CD4-positive, alpha-beta T cell (primary cell): ENCODE data around the gene CCDC27. TPM values are rescaled to one million over a fixed set of nuclear protein-coding genes. Genes with fewer than 3 reads are reported as not detected.
A peak's percentile ranks its signal among the peaks of the same experiment; 100 is the strongest.

Experiments used
- ATAC-seq: fragments of 200-7000 bp; cut with Tn5 transposase; one replicate; pipeline ENCODE4 v1.10.0; 2022; ENCODE audit warnings: mild to moderate bottlenecking; ENCODE audit not compliant: poor library complexity
- CTCF ChIA-PET: fragments of 350-600 bp; sonication (Branson Sonifier 250); formaldehyde crosslinking; loops from one replicate; lab custom pipeline; 2021; ENCODE audit warnings: antibody characterized with exemption, inconsistent platforms; lab: Charles Lee
- POLR2A ChIA-PET: fragments of 350-600 bp; sonication (Branson Sonifier 250); formaldehyde crosslinking; loops from one replicate; lab custom pipeline; 2021; ENCODE audit warnings: antibody characterized with exemption, inconsistent platforms; lab: Charles Lee
- DNase-seq, 14 experiments: peaks; one replicate each; pipeline ENCODE4 v3.0.0-alpha.2; 2013 to 2020; ENCODE audit warnings: mixed read lengths in 2 of 14
- H3K27ac ChIP-seq, 2 donors: one replicate each; pipeline versions ENCODE4 v1.5.1 to v1.7.0; 2013; ENCODE audit warnings: low read length in 2 of 2, low read depth in 1 of 2, mild to moderate bottlenecking in 1 of 2
- H3K27me3 ChIP-seq, 2 experiments: 1 replicate in 1 of 2; 2 replicates in 1 of 2; pipeline versions ENCODE4 v1.6.1 to v1.7.0; 2013; ENCODE audit warnings: low read length in 2 of 2, control low read depth in 1 of 2, mild to moderate bottlenecking in 1 of 2, moderate library complexity in 1 of 2; ENCODE audit not compliant: insufficient read depth in 2 of 2, control insufficient read depth in 1 of 2
- H3K36me3 ChIP-seq: one replicate; pipeline ENCODE4 v1.6.1; 2013; ENCODE audit warnings: low read length, control low read depth; ENCODE audit not compliant: insufficient read depth
- H3K4me1 ChIP-seq: one replicate; pipeline ENCODE4 v1.6.1; 2013; ENCODE audit warnings: low read length, control low read depth; ENCODE audit not compliant: insufficient read depth
- H3K4me3 ChIP-seq: one replicate; pipeline ENCODE4 v1.5.1; 2013; ENCODE audit warnings: mild to moderate bottlenecking, low read length, moderate library complexity
- H3K9me3 ChIP-seq, 2 experiments: 1 replicate in 1 of 2; 2 replicates in 1 of 2; pipeline versions ENCODE4 v1.6.1 to v1.7.0; 2013; ENCODE audit warnings: low read length in 2 of 2, mild to moderate bottlenecking in 2 of 2, control low read depth in 1 of 2, moderate library complexity in 1 of 2; ENCODE audit not compliant: control insufficient read depth in 1 of 2, insufficient read depth in 1 of 2
- H3K27ac Mint-ChIP-seq: one replicate; pipeline ENCODE4 v1.8.0; 2020; ENCODE audit warnings: mixed read lengths
- H3K27me3 Mint-ChIP-seq: one replicate; pipeline ENCODE4 v1.8.0; 2021; ENCODE audit warnings: mixed read lengths
- H3K36me3 Mint-ChIP-seq: one replicate; pipeline ENCODE4 v1.8.0; 2021; ENCODE audit warnings: low read depth, mixed read lengths
- H3K4me1 Mint-ChIP-seq: one replicate; pipeline ENCODE4 v1.8.0; 2021; ENCODE audit warnings: low read depth, mixed read lengths
- H3K4me3 Mint-ChIP-seq: one replicate; pipeline ENCODE4 v1.8.0; 2020; ENCODE audit warnings: mild to moderate bottlenecking, mixed read lengths
- H3K9me3 Mint-ChIP-seq: one replicate; pipeline ENCODE4 v1.8.0; 2020; ENCODE audit warnings: mixed read lengths
- intact Hi-C, 2 experiments: fragments of 100-400 bp; cut with DNase I in 1 of 2; cut with micrococcal nuclease in 1 of 2; formaldehyde crosslinking; loops; one replicate each; pipeline versions ENCODE4 v1.15.1 to v1.9.0; 2023 to 2025; cut with DNase I, micrococcal nuclease
- total RNA-seq, 174 experiments: library from RNA in 2 of 174; stranded (reverse) in 2 of 174; gene quantifications; one replicate each; pipeline ENCODE4 v1.2.3 and lab custom pipeline; 2021 to 2026
- TF ChIP-seq, protein P1 (sequence below): fragments of 200-600 bp; IDR thresholded peaks from one replicate; pipeline ENCODE4 v1.8.0; 2022; ENCODE audit warnings: antibody characterized with exemption, mild to moderate bottlenecking

CCDC27 gene
- total RNA-seq, 2 experiments from 2014 or later, result not detected

DNA sequence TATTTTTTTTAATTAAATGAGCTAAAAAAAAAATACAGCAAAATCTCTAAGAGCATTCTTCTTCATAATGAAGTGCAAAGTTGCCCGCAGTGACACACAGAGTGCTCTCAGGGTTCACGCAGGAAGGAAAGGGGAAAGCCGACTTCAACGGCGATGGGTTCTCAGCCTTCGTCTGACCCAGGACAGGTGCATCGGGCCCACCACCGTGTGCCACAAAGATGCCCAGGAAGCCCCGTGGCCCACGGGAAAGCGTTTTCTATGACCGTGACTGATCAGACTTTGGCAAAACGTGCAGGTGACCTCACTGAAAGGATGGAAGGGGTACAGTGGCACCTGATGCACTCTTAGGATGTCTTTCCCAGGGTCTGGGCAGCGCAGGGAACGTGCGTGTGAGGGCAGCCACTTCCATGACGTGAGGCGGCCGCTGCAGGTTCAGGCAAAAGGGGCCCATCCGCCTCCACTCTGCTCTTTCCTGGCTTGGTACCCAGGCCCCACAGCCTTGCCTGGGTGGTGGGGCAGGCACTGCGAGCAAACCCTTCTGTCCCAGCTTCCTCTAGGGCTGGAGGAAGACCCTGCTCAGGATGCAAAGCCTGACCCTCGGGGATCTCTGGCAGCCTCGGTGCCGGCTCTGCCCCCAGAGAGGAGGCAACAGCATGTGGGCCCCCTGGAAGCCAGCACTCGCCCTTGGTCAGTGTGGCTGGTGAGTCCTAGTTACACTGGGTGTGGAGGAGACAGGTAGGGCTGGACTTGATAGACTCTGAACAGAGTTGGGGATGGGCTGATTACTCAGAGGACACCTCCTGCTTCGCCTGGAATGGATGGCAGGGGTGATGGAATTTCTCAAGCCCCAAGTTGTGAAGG is 35.7 kb downstream of the CCDC27 start:
- Mint-ChIP-seq H3K9me3 (no peaks in the 10 kb centered on the region), H3K36me3 (peaks cover 65% of the 10 kb centered on the region), H3K27ac (peak overlapping the region; percentile 30), H3K4me3 (no peak overlapping the region), H3K4me1 (peaks cover 16% of the 10 kb centered on the region), H3K27me3 (no peaks in the 10 kb centered on the region)
- DNase-seq (no peak), ATAC-seq (peak; percentile 35)
- no peak overlapping the region for H3K4me3 ChIP-seq
- ChIA-PET CTCF (interaction anchor here (1.6 kb wide), 1 partner anchor 12 kb away, joined by 9 read pairs; no protein-coding TSS in a partner anchor), POLR2A (no interaction called here)
- peaks cover 38% of the 10 kb centered on the region for H3K4me1 ChIP-seq
- TF ChIP-seq, protein P1, sequence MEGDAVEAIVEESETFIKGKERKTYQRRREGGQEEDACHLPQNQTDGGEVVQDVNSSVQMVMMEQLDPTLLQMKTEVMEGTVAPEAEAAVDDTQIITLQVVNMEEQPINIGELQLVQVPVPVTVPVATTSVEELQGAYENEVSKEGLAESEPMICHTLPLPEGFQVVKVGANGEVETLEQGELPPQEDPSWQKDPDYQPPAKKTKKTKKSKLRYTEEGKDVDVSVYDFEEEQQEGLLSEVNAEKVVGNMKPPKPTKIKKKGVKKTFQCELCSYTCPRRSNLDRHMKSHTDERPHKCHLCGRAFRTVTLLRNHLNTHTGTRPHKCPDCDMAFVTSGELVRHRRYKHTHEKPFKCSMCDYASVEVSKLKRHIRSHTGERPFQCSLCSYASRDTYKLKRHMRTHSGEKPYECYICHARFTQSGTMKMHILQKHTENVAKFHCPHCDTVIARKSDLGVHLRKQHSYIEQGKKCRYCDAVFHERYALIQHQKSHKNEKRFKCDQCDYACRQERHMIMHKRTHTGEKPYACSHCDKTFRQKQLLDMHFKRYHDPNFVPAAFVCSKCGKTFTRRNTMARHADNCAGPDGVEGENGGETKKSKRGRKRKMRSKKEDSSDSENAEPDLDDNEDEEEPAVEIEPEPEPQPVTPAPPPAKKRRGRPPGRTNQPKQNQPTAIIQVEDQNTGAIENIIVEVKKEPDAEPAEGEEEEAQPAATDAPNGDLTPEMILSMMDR, result no peak
- no peaks in the 10 kb centered on the region for H3K27me3 ChIP-seq
- peaks cover 62% of the 10 kb centered on the region for H3K36me3 ChIP-seq
- no peaks in the 10 kb centered on the region for H3K9me3 ChIP-seq
- intact Hi-C loops, result no loop called here
- H3K27ac ChIP-seq, result no peak overlapping the region

DNA sequence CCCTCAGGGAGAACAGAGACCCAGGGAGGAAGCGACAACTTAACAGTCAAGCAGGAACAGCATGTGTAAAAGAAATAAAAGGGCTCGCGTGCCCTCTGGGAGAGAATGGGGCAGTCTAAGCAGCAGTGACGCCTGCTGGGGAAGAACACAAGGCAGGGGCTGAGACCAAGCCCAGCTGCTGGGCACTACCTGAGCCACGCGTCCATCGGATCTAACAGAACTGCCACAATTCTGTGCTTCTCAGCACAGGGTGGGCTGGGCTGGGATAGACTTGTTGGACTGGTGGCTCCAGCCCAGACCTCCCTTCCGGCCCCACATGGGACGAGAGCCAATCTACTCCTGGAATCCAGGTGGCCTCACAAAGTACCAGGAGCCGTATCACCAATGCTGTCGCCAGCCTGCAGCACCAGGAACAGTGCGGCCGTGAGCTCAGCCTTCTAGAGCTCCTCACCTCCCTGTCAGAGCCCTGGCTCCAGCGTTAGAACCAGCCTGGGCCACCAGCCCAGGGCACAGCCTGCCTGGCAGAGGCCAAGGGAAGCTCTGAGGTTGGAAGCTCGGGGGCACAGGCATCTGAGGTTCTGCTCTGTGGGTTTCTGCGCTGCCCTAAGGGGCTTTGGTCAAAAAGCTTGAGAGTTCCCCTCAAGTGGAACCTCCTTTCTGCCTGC is 36.6 kb downstream of the CCDC27 start:
- Histone ChIP-seq H3K27ac (no peak overlapping the region), H3K27me3 (no peaks in the 10 kb centered on the region), H3K9me3 (no peaks in the 10 kb centered on the region), H3K4me1 (peaks cover 47% of the 10 kb centered on the region), H3K36me3 (peaks cover 54% of the 10 kb centered on the region), H3K4me3 (no peak overlapping the region)
- Mint-ChIP-seq H3K36me3 (peaks cover 63% of the 10 kb centered on the region), H3K9me3 (no peaks in the 10 kb centered on the region), H3K27me3 (no peaks in the 10 kb centered on the region), H3K4me3 (no peak overlapping the region), H3K27ac (no peak overlapping the region), H3K4me1 (peaks cover 26% of the 10 kb centered on the region)
- DNase-seq (no peak), ATAC-seq (no peak)
- TF ChIP-seq, protein P1, result no peak
- intact Hi-C loops, result no loop called here
- ChIA-PET POLR2A (no interaction called here), CTCF (no interaction called here)

DNA sequence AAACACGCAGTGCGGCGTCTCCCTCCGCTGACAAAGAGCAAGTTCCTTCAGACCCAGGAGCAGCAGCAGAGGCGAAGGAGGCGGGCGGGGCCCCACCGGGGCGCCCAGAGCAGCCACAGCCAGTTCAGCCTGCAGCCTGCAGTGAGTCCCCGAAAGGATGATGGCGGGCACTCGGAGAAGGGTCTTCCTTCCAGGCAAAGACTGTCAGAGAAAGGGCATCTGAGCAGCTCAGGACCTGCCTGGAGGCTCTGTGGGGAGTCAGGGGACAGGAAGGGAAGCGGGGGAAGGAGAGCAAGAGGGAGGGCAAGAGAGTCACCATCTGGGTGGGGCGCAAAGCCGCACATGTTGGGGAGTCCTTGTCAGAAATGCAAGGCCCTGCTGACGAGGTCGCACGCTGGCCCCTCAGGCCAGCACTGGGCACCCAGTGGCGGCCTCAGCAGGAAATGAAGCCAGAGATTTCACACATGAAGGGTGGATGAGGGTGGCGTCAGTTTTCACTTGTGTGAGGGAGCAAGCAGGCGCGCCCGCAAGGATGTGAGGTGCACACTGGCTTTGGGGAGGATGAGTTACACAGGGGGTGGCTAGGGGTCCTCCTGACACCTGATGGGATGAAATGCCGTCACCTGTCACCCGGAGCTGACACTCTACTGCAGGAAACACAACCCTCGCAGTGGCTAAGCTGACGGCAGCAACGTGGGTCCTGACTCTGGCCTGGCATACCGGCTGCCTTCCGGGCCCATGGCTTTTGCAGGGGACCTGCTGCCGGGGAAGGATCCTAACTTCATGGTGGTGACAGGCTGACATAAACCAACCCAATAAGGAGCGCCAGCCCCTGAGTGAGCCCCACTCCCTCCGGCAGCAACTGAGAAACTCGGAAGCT is 37.4 kb downstream of the CCDC27 start:
- peaks cover 30% of the 10 kb centered on the region for H3K4me1 Mint-ChIP-seq
- no peak overlapping the region for H3K27ac Mint-ChIP-seq
- DNase-seq (no peak), ATAC-seq (no peak)
- Histone ChIP-seq H3K4me1 (peaks cover 55% of the 10 kb centered on the region), H3K9me3 (no peaks in the 10 kb centered on the region), H3K36me3 (peaks cover 46% of the 10 kb centered on the region), H3K27me3 (no peaks in the 10 kb centered on the region), H3K27ac (no peak overlapping the region), H3K4me3 (no peak overlapping the region)
- no peaks in the 10 kb centered on the region for H3K27me3 Mint-ChIP-seq
- ChIA-PET CTCF (no interaction called here), POLR2A (no interaction called here)
- TF ChIP-seq, protein P1, result no peak
- intact Hi-C loops, result no loop called here
- H3K9me3 Mint-ChIP-seq, result no peaks in the 10 kb centered on the region
- no peak overlapping the region for H3K4me3 Mint-ChIP-seq
- peaks cover 55% of the 10 kb centered on the region for H3K36me3 Mint-ChIP-seq
